Astrocyte of the spinal cord (primary cell): ENCODE results near the gene DNAH7.

Source experiments
- DNase-seq: peaks from one replicate; pipeline ENCODE4 v3.0.0; 2011; ENCODE audit warnings: low read depth, low spot score
- H3K4me3 ChIP-seq: 2 replicates; pipeline ENCODE4 v1.5.1; 2011; ENCODE audit warnings: low read depth, mild to moderate bottlenecking, low read length, moderate library complexity
- CTCF ChIP-seq: IDR thresholded peaks from 2 replicates; pipeline ENCODE4 v1.5.1; 2012; ENCODE audit warnings: low read depth, mild to moderate bottlenecking, low read length, inconsistent platforms
- in situ Hi-C: cut with HindIII; loops from 2 replicates; pipeline ENCODE4 v1.10.0; 2017; ENCODE audit warnings: low sequenced_read_pairs

Gene DNAH7

GRCh38 chr2:195863121-195863520 lies 205.5 kb downstream of the DNAH7 start:
- TF ChIP-seq CTCF: no peak
- no peak for DNase-seq
- H3K4me3 ChIP-seq: no peak overlapping the region
- in situ Hi-C loops: no loop called here

- TF ChIP-seq CTCF: no peak
- DNase-seq: no peak
- H3K4me3 ChIP-seq: no peak overlapping the region
- in situ Hi-C loops: no loop called here
Measured at GRCh38 chr2:195861821-195862220, 206.8 kb downstream of the DNAH7 start.

- in situ Hi-C loops: no loop called here
- TF ChIP-seq CTCF: no peak
- DNase-seq: no peak
- H3K4me3 ChIP-seq: no peak overlapping the region
Measured at GRCh38 chr2:195859513-195859912, 209.1 kb downstream of the DNAH7 start.

- no peak overlapping the region for H3K4me3 ChIP-seq
- in situ Hi-C loops: no loop called here
- no peak for TF ChIP-seq CTCF
- DNase-seq: no peak
Measured at GRCh38 chr2:195857132-195857531, 211.5 kb downstream of the DNAH7 start.

GRCh38 chr2:195850764-195851163 lies 217.9 kb downstream of the DNAH7 start:
- in situ Hi-C loops: no loop called here
- TF ChIP-seq CTCF: no peak
- H3K4me3 ChIP-seq: no peak overlapping the region
- no peak for DNase-seq

GRCh38 chr2:195848119-195848899 lies 220.3 kb downstream of the DNAH7 start:
- in situ Hi-C loops: no loop called here
- DNase-seq: no peak
- H3K4me3 ChIP-seq: no peak overlapping the region
- no peak for TF ChIP-seq CTCF

GRCh38 chr2:195842932-195843331 lies 225.7 kb downstream of the DNAH7 start:
- in situ Hi-C loops: no loop called here
- DNase-seq: no peak
- H3K4me3 ChIP-seq: no peak overlapping the region
- no peak for TF ChIP-seq CTCF
